Spleen (tissue), 11 donors: ENCODE measurements around the gene GJA4. TPM values are rescaled to one million over a fixed set of nuclear protein-coding genes. Genes with fewer than 3 reads are reported as not detected.

ENCODE experiments used
- DNase-seq: peaks from one replicate; pipeline ENCODE4 v3.0.0-alpha.2; 2020
- H3K27ac ChIP-seq, 8 donors: fragments of 200-600 bp; sonication (generic) in 7 of 8; 1 replicate in 4 of 8; 2 replicates in 4 of 8; pipeline versions ENCODE4 v1.5.0 to v1.8.0; 2016 to 2021; ENCODE audit warnings: inconsistent platforms in 4 of 8, mild to moderate bottlenecking in 4 of 8, moderate library complexity in 1 of 8
- H3K27me3 ChIP-seq, 7 donors: fragments of 200-600 bp; sonication (generic) in 6 of 7; replicated peaks in 1 of 7; 1 replicate in 4 of 7; 2 replicates in 3 of 7; pipeline versions ENCODE4 v1.5.0 to v1.8.0; 2016 to 2021; ENCODE audit warnings: inconsistent platforms in 3 of 7, mild to moderate bottlenecking in 1 of 7
- H3K36me3 ChIP-seq, 6 donors: fragments of 200-600 bp; sonication (generic) in 5 of 6; 1 replicate in 4 of 6; 2 replicates in 2 of 6; pipeline versions ENCODE4 v1.5.0 to v1.8.0; 2016 to 2021; ENCODE audit warnings: inconsistent platforms in 2 of 6
- H3K4me1 ChIP-seq, 6 donors: fragments of 200-600 bp; sonication (generic) in 5 of 6; 1 replicate in 3 of 6; 2 replicates in 3 of 6; pipeline versions ENCODE4 v1.5.0 to v1.8.0; 2016 to 2021; ENCODE audit warnings: inconsistent platforms in 3 of 6
- H3K4me3 ChIP-seq, 8 donors: fragments of 200-600 bp; sonication (generic) in 7 of 8; 1 replicate in 4 of 8; 2 replicates in 4 of 8; pipeline versions ENCODE4 v1.5.0 to v1.8.0; 2016 to 2021; ENCODE audit warnings: inconsistent platforms in 4 of 8, mild to moderate bottlenecking in 4 of 8, moderate library complexity in 2 of 8
- H3K9me3 ChIP-seq, 8 donors: fragments of 200-600 bp; sonication (generic) in 7 of 8; 1 replicate in 4 of 8; 2 replicates in 4 of 8; pipeline versions ENCODE4 v1.5.0 to v1.8.0; 2016 to 2021; ENCODE audit warnings: inconsistent platforms in 4 of 8
- CTCF ChIP-seq, 11 experiments: fragments of 200-600 bp in 7 of 11; fragments of 450-650 bp in 4 of 11; sonication (generic) in 4 of 11; IDR thresholded peaks in 8 of 11; conservative IDR thresholded peaks in 3 of 11; 1 replicate in 7 of 11; 2 replicates in 4 of 11; pipeline versions ENCODE4 v1.4.0 to v1.8.0; 2016 to 2021; ENCODE audit warnings: antibody characterized with exemption in 11 of 11, inconsistent platforms in 4 of 11, mild to moderate bottlenecking in 1 of 11
- POLR2A ChIP-seq, 3 donors: fragments of 450-650 bp; IDR thresholded peaks; one replicate each; pipeline ENCODE4 v1.5.1; 2017; ENCODE audit warnings: antibody characterized with exemption in 3 of 3, mild to moderate bottlenecking in 1 of 3
- POLR2AphosphoS5 ChIP-seq, 3 donors: sonication (generic); formaldehyde crosslinking; IDR thresholded peaks; one replicate each; pipeline ENCODE4 v1.5.1; 2017; ENCODE audit warnings: antibody characterized with exemption in 3 of 3
- WGBS, 5 donors: extraction: QIAGEN DNeasy Blood & Tissue Kit in 3 of 5; methylation state at CpG; one replicate each; pipeline versions ENCODE4 v1.1.5 to v1.1.7; 2013 to 2018; 5-methylcytosine and 5-hydroxymethylcytosine counted together
- intact Hi-C: fragments of 100-400 bp; cut with DNase I; formaldehyde crosslinking; loops from one replicate; pipeline ENCODE4 v1.15.0; 2023; ENCODE audit warnings: low total_unique reads
- polyA plus RNA-seq, 3 donors: library from polyadenylated mRNA; stranded (reverse); fragments of 200-250 nt; gene quantifications; one replicate each; pipeline ENCODE4 v1.2.1, GENCODE V29; 2013
- total RNA-seq, 7 donors: library from RNA; depleted of rRNA in 3 of 7; stranded (reverse); fragments of >200 nt in 3 of 7; fragmentation: NEBNext Ultra II Directional in 4 of 7; extraction: Animal tissue kit (Norgen Biotek cat#: 25700) in 4 of 7; gene quantifications; one replicate each; pipeline versions ENCODE4 v1.1.0 to v1.2.1, GENCODE V29; 2016 to 2021
- donor health status: healthy with polysubstance abuse.
- donor health status: DM: no; HTN: no; CAD: no; lungs with moderate emphysema.
- donor health status: DM: no; HTN: no; CAD: no.
- donor health status: Bipolar disorder and iron deficiency.
- donor health status: healthy.
- donor health status: DM: no; HTN: no; CAD: no.
- donor health status: DM: yes; HTN: yes; CAD: no.

The GJA4 gene
- total and polyA plus RNA-seq, 10 donors: 1.3 to 20.6 (median 7.9) TPM

- WGBS, 5 donors: 84 to 89% (median 87%) methylated on average over 18 to 22 of the region's 22 CpGs
Observed at GRCh38 chr1:34785231-34785874, 7.4 kb upstream of the GJA4 start.

GRCh38 chr1:34785875-34786470 lies 6.8 kb upstream of the GJA4 start:
- 58 to 73% (median 71%) methylated on average over 4 of the region's 4 CpGs for WGBS, 5 donors
- Histone ChIP-seq H3K36me3 (no peaks in the 10 kb centered on the region), H3K4me3 (no peak overlapping the region), H3K4me1 (peaks cover 6 to 19% (median 12%) of the 10 kb centered on the region in 6 donors), H3K9me3 (no peaks in the 10 kb centered on the region), H3K27ac (no peak overlapping the region), H3K27me3 (peaks cover 5 to 77% (median 23%) of the 10 kb centered on the region in 7 donors)
- intact Hi-C loops: loop anchor here (5.0 kb wide), 1 partner anchor 66 kb away; no protein-coding TSS in a partner anchor
- no peak for DNase-seq
- TF ChIP-seq POLR2AphosphoS5 (IDR thresholded peaks at IDR 0.05): no peak
- no peak for TF ChIP-seq CTCF (IDR thresholded peaks at IDR 0.05 in 8 of 11, conservative IDR thresholded peaks at IDR 0.05 in 3 of 11)
- TF ChIP-seq POLR2A (IDR thresholded peaks at IDR 0.05): no peak

More at GRCh38 chr1:34785231-34785874, 7.4 kb upstream of the GJA4 start:
- intact Hi-C loops: loop anchor here (5.0 kb wide), 1 partner anchor 67 kb away; no protein-coding TSS in a partner anchor
- peaks cover 6 to 22% (median 13%) of the 10 kb centered on the region in 6 donors for H3K4me1 ChIP-seq
- H3K27ac ChIP-seq: no peak overlapping the region
- no peaks in the 10 kb centered on the region for H3K36me3 ChIP-seq
- TF ChIP-seq POLR2AphosphoS5 (IDR thresholded peaks at IDR 0.05) (no peak), POLR2A (IDR thresholded peaks at IDR 0.05) (no peak), CTCF (IDR thresholded peaks at IDR 0.05 in 8 of 11, conservative IDR thresholded peaks at IDR 0.05 in 3 of 11) (no peak)
- no peaks in the 10 kb centered on the region for H3K9me3 ChIP-seq
- no peak for DNase-seq
- H3K4me3 ChIP-seq: no peak overlapping the region
- peaks cover 5 to 77% (median 29%) of the 10 kb centered on the region in 7 donors for H3K27me3 ChIP-seq

GRCh38 chr1:34786521-34787325 lies 6.1 kb upstream of the GJA4 start:
- no peak for DNase-seq
- TF ChIP-seq CTCF (IDR thresholded peaks at IDR 0.05 in 8 of 11, conservative IDR thresholded peaks at IDR 0.05 in 3 of 11) (peak; percentile 34 to 85 (median 71)), POLR2A (IDR thresholded peaks at IDR 0.05) (no peak)
- no peaks in the 10 kb centered on the region for H3K9me3 ChIP-seq
- H3K27ac ChIP-seq: no peak overlapping the region
- intact Hi-C loops: loop anchor here (5.0 kb wide), 1 partner anchor 66 kb away; no protein-coding TSS in a partner anchor
- WGBS, 5 donors: 50 to 54% (median 53%) methylated on average over 14 of the region's 14 CpGs
- no peak overlapping the region for H3K4me3 ChIP-seq
- peaks cover under 1 to 14% (median 5%) of the 10 kb centered on the region in 6 donors for H3K4me1 ChIP-seq
- no peaks in the 10 kb centered on the region for H3K36me3 ChIP-seq
- H3K27me3 ChIP-seq: peaks cover 5 to 77% (median 18%) of the 10 kb centered on the region in 7 donors
